DMS153 treated with DMSO at 0.1 percent for 48 hours (cell line): ENCODE data around the gene NSUN4.
"Not testable (repeated sequence)": the region's sequence is repeated elsewhere in the genome, so short reads cannot be mapped to it uniquely, and the experiment has no call there.

Source experiments
- DNase-seq: peaks from one replicate; lab custom pipeline; 2025; ENCODE audit not compliant: unreplicated experiment; lab: John Stamatoyannopoulos, UW

The NSUN4 gene

GRCh38 chr1:46340404-46341221 is at the start of gene NSUN4:
TSS of gene NSUN4 (plus strand) at chr1:46340807. CDS start at chr1:46340827, 20 bp downstream.
- DNase-seq, result peak; percentile 95

GRCh38 chr1:46295306-46295705 is 45.3 kb upstream of the NSUN4 start:
- no peak for DNase-seq

GRCh38 chr1:46298387-46298786 is 42.2 kb upstream of the NSUN4 start:
- DNase-seq, result no peak

GRCh38 chr1:46300673-46301405 is 39.8 kb upstream of the NSUN4 start:
- no peak for DNase-seq

- DNase-seq, result no peak
Observed at GRCh38 chr1:46301406-46301807, 39.2 kb upstream of the NSUN4 start.

- DNase-seq, result no peak
Observed at GRCh38 chr1:46301808-46302640, 38.6 kb upstream of the NSUN4 start.

GRCh38 chr1:46302641-46303037 is 38.0 kb upstream of the NSUN4 start:
- no peak for DNase-seq

DNA sequence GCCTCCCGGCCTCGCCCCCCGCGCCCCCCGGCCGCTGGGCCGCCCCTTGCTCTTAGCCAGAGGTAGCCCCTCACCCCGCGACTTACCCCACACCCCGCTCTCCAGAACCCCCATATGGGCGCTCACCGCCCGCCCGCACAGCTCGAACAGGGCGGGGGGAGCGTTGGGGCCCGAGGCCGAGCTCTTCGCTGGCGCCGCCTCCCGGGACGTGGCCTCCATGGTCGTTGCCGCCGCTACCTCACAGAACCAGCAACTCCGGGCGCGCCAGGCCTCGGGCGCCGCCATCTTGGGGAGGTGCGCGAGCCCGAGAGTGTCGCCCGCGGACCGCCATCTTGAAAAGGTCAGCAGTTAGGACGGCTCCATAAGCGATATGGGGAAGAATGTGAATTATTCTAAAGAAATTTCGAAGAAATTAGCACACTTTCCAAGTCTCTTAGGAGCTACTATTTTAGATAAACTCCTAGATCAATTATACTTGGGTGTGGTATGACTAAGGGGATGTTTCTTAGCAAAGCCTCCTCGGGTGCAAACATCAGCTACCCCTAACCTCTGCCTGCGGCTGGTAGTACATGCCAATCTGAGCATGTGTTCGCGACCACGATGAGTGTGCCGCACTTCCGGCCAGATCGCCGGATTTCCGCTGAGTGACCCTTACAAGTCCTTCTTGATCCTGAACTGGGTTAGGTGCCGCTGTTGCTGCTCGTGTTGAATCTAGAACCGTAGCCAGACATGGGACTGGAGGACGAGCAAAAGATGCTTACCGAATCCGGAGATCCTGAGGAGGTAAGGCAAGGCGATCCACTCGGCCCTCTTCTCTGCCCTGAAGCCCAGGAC is 37.4 kb upstream of the NSUN4 start, which contains the start of the genes LRRC41 and UQCRH:
LRRC41 (minus strand) TSS at position 579 of the 834 bp plus-strand sequence; CDS start at position 285, 294 bp downstream.
UQCRH (plus strand) TSS at position 661 of the 834 bp plus-strand sequence; CDS start at position 730, 69 bp downstream.
- peak; percentile 100 for DNase-seq

DNA sequence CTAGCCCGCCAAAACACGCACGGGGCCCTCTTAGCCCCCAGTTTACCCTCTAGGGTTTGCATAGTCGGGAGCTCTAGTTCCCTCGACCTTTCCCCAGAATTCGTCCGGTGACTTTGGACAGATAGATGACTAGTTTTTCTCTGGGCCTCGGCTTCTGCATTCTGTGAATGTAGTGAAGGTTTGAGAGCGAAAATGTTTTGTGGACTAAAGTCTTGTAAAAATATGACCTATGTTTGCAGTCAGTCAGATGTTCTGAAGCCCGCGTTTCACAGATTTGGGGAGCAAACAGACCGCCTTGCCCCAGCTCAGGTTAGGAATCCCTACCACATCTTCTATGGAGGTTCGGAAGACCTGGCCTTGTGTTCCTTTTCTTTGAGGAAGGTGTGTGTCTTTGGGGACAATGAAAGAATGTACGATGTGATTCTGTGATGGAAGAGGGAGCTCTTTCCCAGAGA is 36.7 kb upstream of the NSUN4 start:
- DNase-seq, result no peak

- DNase-seq, result no peak
Observed at GRCh38 chr1:46306159-46306530, 34.5 kb upstream of the NSUN4 start.

DNA sequence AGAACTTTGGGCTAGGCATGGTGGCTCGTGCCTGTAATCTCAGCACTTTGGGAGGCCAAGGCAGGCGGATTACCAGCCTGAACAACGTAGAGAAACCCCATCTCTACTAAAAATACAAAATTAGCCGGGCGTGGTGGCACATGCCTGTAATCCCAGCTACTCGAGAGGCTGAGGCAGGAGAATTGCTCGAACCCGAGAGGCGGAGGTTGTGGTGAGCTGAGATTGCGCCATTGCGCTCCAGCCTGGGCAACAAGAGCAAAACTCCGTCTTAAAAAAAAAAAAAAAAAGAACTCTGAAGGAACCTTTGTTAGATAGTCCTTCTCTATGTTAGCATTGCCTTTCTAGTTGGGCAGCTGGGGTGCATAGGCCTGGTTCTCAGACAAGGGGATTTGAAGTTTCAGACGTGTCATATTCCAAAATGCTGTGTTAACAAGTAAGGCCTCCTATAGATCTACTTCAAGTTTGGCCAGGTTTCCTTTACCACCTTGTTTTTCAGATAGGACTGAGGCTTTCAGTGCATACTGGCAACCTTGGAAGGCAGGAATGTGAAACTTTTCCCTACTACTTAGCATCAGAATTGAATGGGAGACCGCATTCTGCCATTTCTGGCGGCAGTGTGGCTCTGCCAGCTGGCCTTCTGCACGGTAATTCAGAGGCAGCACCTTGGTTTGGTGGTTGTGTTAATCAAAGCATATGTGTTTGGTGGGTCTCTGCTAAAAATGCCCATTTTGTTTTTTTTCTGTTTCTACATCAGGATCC is 31.0 kb upstream of the NSUN4 start:
- DNase-seq, result no peak

DNA sequence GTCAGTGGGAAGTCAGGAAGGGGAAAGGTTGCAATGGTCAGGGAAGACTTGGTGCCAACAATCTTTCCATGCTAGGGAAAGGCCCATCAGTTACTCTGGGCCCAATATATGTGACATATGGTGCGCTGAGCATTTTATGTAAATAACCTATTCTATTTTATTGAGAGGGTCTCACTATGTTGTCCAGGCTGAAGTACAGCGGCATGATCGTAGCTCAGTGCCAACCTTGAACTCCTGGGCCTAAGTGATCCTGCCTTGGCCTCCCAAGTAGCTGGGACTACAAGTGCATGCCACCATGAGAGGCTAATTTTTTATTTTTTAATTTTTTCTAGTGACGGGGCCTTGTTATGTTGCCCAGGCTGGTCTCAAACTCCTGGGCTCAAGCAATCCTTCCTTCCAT is 30.3 kb upstream of the NSUN4 start:
- DNase-seq, result no peak

DNA sequence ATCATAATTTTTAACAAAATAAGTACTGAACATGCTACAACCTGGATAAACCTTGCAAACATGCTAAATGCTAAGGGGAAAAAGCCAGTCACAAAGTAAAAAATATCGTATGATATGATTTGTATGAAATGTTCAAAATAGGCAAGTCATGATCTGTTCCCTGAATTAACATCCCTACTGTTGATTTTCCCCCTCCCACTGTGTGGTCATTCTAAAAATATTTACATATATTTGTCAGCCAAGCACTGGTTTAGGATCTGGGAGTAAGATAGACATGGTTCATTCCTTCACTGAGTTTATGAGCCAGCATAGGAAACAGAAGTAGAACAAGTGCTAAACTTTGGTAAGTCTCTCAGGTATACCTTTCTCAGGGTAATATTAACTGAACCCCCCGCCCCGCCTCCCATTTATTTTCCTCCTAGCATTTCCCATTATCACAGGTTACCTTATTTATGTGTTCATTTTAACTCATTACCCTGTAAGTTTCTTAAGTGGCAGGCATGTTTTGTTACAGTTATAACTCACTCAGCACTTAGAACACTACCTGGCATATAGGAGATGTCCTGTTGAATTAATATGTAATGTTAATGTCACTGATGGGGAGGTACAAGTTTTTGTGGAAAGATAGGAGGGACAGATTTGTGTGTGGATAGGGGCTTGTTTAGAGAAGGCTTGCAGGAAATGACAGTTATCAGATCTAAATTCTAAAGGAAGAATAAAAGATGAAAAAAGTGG is 24.8 kb upstream of the NSUN4 start:
- DNase-seq, result no peak

- DNase-seq, result no peak
Observed at GRCh38 chr1:46317323-46317722, 23.3 kb upstream of the NSUN4 start.

DNA sequence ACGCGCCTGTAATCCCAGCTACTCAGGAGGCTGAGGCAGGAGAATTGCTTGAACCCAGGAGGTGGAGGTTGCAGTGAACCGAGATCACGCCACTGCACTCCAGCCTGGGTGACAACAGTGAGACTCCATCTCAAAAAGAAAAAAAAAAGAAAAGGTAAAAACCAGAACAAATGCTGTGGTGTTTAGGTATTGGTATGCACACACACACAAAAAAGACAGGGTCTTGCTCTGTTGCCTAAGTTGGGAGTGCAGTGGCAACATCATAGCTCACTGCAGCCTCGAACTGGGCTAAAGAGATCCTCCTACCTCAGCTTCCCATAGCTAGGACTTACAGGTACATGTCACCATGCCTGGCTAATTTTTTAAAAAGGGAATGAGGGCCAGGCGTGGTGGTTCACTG is 21.3 kb upstream of the NSUN4 start:
- DNase-seq, result not testable (repeated sequence)

- DNase-seq, result not testable (repeated sequence)
Observed at GRCh38 chr1:46319960-46320914, 20.4 kb upstream of the NSUN4 start.

DNA sequence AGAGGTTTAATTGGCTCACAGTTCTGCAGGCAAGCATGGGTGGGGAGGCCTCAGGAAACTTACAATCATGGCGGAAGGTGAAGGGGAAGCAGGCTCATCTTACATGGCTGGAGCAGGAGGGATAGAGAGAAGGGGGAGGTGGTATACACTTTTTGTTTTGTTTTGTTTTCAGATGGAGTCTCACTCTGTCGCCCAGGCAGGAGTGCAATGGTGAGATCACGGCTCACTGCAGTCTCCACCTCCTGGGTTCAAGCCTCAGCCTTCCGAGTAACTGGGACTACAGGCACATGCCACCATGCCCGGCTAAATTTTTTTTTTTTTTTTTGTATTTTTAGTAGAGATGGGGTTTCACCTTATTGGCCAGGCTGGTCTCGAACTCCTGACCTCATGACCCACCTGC is 18.4 kb upstream of the NSUN4 start:
- DNase-seq, result not testable (repeated sequence)
